Breast epithelium (tissue), 3 donors: ENCODE results near the gene GNMT.

Source experiments
- CTCF ChIP-seq, 3 donors: fragments of 450-650 bp; IDR thresholded peaks; one replicate each; pipeline ENCODE4 v1.5.1; 2016 to 2017; ENCODE audit warnings: antibody characterized with exemption in 3 of 3, mild to moderate bottlenecking in 3 of 3, moderate library complexity in 3 of 3
- POLR2AphosphoS5 ChIP-seq, 3 donors: sonication (generic); formaldehyde crosslinking; IDR thresholded peaks; one replicate each; pipeline ENCODE4 v1.6.1; 2017; ENCODE audit warnings: antibody characterized with exemption in 3 of 3

- TF ChIP-seq CTCF (IDR thresholded peaks at IDR 0.05) (no peak), POLR2AphosphoS5 (IDR thresholded peaks at IDR 0.05) (no peak)
These were observed 18.1 kb upstream of the GNMT start for GRCh38 chr6:42942444-42942843.
